OCI-LY3 (cell line): ENCODE data around the gene C5AR1.

Experiments
- H2AFZ ChIP-seq: fragments of 200-600, 300-600 bp; shearing (Covaris generic); 2 replicates; pipeline ENCODE4 v1.6.0; 2014; ENCODE audit warnings: antibody characterized with exemption, low read depth, low read length
- H3K27ac ChIP-seq: fragments of 200-600, 300-600 bp; sonication (generic); 2 replicates; pipeline ENCODE4 v1.5.1; 2014; ENCODE audit warnings: mild to moderate bottlenecking, low read length, moderate library complexity, mixed read lengths
- H3K27me3 ChIP-seq: fragments of 200-600, 300-600 bp; sonication (generic); 2 replicates; pipeline ENCODE4 v1.6.1; 2014; ENCODE audit warnings: low read depth, low read length, mixed read lengths
- H3K36me3 ChIP-seq: fragments of 200-600, 300-600 bp; sonication (generic); replicated peaks from 2 replicates; pipeline ENCODE3; 2014; ENCODE audit warnings: low read depth, low read length, mixed read lengths
- H3K4me1 ChIP-seq: fragments of 300-600, 200-600 bp; sonication (generic); 2 replicates; pipeline ENCODE4 v1.6.1; 2014; ENCODE audit warnings: low read length, mixed read lengths
- H3K4me2 ChIP-seq: fragments of 200-600, 300-600 bp; sonication (generic); 2 replicates; pipeline ENCODE4 v1.6.1; 2014; ENCODE audit warnings: low read length, mixed read lengths
- H3K4me3 ChIP-seq: fragments of 300-600, 200-600 bp; sonication (generic); 2 replicates; pipeline ENCODE4 v1.5.1; 2014; ENCODE audit warnings: antibody characterized with exemption, mild to moderate bottlenecking, low read length, moderate library complexity
- H3K79me2 ChIP-seq: fragments of 300-600, 200-600 bp; shearing (Covaris generic); 2 replicates; pipeline ENCODE4 v1.6.1; 2014; ENCODE audit warnings: mild to moderate bottlenecking, low read length, mixed read lengths
- H3K9ac ChIP-seq: fragments of 300-600, 200-600 bp; shearing (Covaris generic); 2 replicates; pipeline ENCODE4 v1.6.0; 2014; ENCODE audit warnings: mild to moderate bottlenecking, low read length, moderate library complexity
- H3K9me3 ChIP-seq: fragments of 200-600, 300-600 bp; shearing (Covaris generic); 2 replicates; pipeline ENCODE4 v1.6.1; 2014; ENCODE audit warnings: low read length, mixed read lengths; ENCODE audit not compliant: insufficient read depth
- H4K20me1 ChIP-seq: fragments of 200-600, 300-600 bp; sonication (generic); 2 replicates; pipeline ENCODE4 v1.6.1; 2016; ENCODE audit warnings: low read length, mixed read lengths; ENCODE audit not compliant: insufficient read depth
- EZH2phosphoT487 ChIP-seq: fragments of 200-600 bp; shearing (Covaris generic); IDR thresholded peaks from 2 replicates; pipeline ENCODE4 v1.6.1; 2018; ENCODE audit warnings: antibody characterized with exemption, mixed run types, low read depth
- TF ChIP-seq, protein P1 (sequence below): fragments of 200-600, 300-600 bp; sonication (generic); IDR thresholded peaks from 2 replicates; pipeline ENCODE4 v1.5.1; 2014; ENCODE audit warnings: antibody characterized with exemption, low read length, low read depth

The C5AR1 gene

DNA sequence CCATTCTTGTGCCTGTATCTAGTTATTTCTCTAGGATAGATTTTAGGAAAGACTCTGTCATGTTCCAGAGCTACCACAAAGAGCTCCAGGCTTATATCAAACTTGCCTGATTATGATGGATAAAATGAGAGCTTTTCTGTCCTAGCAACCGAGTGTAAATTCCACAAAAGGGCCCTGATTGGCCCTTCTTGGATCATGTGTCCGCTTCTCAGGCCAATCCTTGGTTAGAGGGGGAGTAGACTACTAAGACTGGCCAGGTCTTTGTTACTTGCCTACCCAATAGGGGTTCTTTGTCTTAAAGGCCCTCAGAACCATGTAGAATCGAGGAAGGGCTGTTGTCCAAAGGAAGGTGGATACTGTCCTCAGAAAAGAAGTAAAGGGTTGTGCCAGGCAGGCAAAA lies 41.9 kb downstream of the C5AR1 start:
- no peaks in the 10 kb centered on the region for H3K27me3 ChIP-seq
- TF ChIP-seq, protein P1, sequence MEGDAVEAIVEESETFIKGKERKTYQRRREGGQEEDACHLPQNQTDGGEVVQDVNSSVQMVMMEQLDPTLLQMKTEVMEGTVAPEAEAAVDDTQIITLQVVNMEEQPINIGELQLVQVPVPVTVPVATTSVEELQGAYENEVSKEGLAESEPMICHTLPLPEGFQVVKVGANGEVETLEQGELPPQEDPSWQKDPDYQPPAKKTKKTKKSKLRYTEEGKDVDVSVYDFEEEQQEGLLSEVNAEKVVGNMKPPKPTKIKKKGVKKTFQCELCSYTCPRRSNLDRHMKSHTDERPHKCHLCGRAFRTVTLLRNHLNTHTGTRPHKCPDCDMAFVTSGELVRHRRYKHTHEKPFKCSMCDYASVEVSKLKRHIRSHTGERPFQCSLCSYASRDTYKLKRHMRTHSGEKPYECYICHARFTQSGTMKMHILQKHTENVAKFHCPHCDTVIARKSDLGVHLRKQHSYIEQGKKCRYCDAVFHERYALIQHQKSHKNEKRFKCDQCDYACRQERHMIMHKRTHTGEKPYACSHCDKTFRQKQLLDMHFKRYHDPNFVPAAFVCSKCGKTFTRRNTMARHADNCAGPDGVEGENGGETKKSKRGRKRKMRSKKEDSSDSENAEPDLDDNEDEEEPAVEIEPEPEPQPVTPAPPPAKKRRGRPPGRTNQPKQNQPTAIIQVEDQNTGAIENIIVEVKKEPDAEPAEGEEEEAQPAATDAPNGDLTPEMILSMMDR = no peak
- TF ChIP-seq EZH2phosphoT487 = no peak
- no peak overlapping the region for H3K9ac ChIP-seq
- H3K36me3 ChIP-seq = peaks cover 42% of the 10 kb centered on the region
- H3K27ac ChIP-seq = no peak overlapping the region
- H3K79me2 ChIP-seq = peaks cover 46% of the 10 kb centered on the region
- H2AFZ ChIP-seq = no peak overlapping the region
- H3K4me1 ChIP-seq = peaks cover 16% of the 10 kb centered on the region
- no peaks in the 10 kb centered on the region for H3K9me3 ChIP-seq
- no peaks in the 10 kb centered on the region for H4K20me1 ChIP-seq
- no peak overlapping the region for H3K4me3 ChIP-seq
- H3K4me2 ChIP-seq = no peak overlapping the region

DNA sequence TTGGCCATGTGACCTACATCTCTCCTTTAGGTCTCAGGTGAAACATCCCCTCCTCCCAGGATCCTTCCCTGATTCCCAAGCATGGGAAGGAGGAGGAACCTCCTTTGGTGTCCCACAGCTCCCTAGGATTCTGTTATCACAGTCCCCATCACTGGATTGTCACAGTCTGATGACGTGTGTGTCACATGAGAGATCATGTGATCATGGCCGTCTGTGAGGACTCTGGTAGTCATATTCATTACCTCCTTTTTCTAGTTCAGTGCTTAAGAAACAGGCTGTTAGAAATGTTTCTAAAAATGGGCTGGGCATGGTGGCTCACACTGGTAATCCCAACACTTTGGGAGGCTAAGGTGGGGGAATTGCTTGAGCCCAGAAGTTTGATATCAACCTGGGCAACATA lies 42.4 kb downstream of the C5AR1 start:
- Histone ChIP-seq H3K79me2 (peaks cover 46% of the 10 kb centered on the region), H4K20me1 (no peaks in the 10 kb centered on the region), H3K36me3 (peaks cover 46% of the 10 kb centered on the region), H3K4me3 (no peak overlapping the region), H3K9me3 (no peaks in the 10 kb centered on the region), H3K27ac (no peak overlapping the region), H3K4me2 (no peak overlapping the region), H2AFZ (no peak overlapping the region), H3K27me3 (no peaks in the 10 kb centered on the region), H3K9ac (no peak overlapping the region), H3K4me1 (peaks cover 14% of the 10 kb centered on the region)
- TF ChIP-seq, protein P1 = no peak
- no peak for TF ChIP-seq EZH2phosphoT487

DNA sequence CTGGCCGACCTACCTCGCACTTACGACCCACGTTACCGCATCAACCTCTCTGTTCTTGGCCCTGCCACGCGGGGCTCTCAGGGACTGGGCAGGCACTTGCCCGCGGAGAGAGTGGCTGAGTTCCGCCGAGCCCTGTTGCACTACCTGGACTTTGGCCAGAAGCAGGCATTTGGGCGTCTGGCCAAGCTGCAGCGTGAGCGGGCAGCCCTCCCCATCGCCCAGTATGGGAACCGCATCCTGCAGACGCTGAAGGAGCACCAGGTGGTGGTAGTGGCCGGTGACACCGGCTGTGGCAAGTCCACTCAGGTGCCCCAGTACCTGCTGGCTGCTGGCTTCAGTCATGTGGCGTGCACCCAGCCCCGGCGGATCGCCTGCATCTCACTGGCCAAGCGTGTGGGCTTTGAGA lies 43.6 kb downstream of the C5AR1 start:
- Histone ChIP-seq H3K4me3 (no peak overlapping the region), H3K9me3 (no peaks in the 10 kb centered on the region), H3K27me3 (no peaks in the 10 kb centered on the region), H3K4me2 (no peak overlapping the region), H3K36me3 (peaks cover 58% of the 10 kb centered on the region), H3K27ac (no peak overlapping the region), H3K79me2 (peaks cover 46% of the 10 kb centered on the region), H2AFZ (no peak overlapping the region), H4K20me1 (no peaks in the 10 kb centered on the region), H3K4me1 (peaks cover 14% of the 10 kb centered on the region), H3K9ac (no peak overlapping the region)
- no peak for TF ChIP-seq EZH2phosphoT487
- TF ChIP-seq, protein P1 = no peak

DNA sequence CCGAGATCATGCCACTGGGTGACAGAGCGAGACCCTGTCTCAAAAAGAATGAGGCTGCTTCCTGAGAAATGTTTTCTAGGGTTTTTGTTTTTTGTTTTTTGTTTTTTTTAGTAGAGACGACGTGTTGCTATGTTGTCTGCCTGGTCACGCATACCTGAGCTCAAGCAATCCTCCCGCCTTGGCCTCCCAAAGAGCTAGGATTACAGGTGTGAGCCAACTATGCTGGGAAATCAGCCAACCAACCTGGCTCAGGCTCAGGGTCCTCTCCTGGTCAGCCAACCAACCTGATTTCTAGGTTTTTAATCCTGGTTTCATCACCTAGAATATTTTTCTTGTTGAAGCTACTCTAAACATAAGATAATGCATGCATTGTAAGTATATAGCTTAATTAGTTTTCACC lies 47.2 kb downstream of the C5AR1 start:
- Histone ChIP-seq H4K20me1 (no peaks in the 10 kb centered on the region), H3K4me1 (no peaks in the 10 kb centered on the region), H3K9me3 (no peaks in the 10 kb centered on the region), H3K27ac (no peak overlapping the region), H3K27me3 (no peaks in the 10 kb centered on the region), H3K4me2 (no peak overlapping the region), H3K79me2 (peaks cover 19% of the 10 kb centered on the region), H3K4me3 (no peak overlapping the region), H3K36me3 (peaks cover 69% of the 10 kb centered on the region), H3K9ac (no peak overlapping the region), H2AFZ (no peak overlapping the region)
- TF ChIP-seq, protein P1 = no peak
- TF ChIP-seq EZH2phosphoT487 = no peak
